Neural cell (in vitro differentiated cells): ENCODE measurements around the gene SDK2. TPM values are rescaled to one million over a fixed set of nuclear protein-coding genes. Genes with fewer than 3 reads are reported as not detected.

Experiments
- H2AFZ ChIP-seq: fragments of 200-600, 300-800 bp; sonication (generic), shearing (Covaris generic); 2 replicates; pipeline ENCODE4 v1.6.0; 2014; ENCODE audit warnings: low read depth, mild to moderate bottlenecking, antibody characterized with exemption, low read length, moderate library complexity
- H3F3A ChIP-seq: fragments of 200-600 bp; shearing (Covaris generic); 2 replicates; pipeline ENCODE4 v1.6.1; 2016; ENCODE audit warnings: mild to moderate bottlenecking, moderate library complexity, mixed read lengths, antibody characterized with exemption, low read length; ENCODE audit not compliant: insufficient read depth, poor library complexity, severe bottlenecking
- H3K27ac ChIP-seq: fragments of 200-600, 300-800 bp; sonication (generic), shearing (Covaris generic); 2 replicates; pipeline ENCODE4 v1.5.1; 2014; ENCODE audit warnings: mild to moderate bottlenecking, low read length, moderate library complexity
- H3K27me3 ChIP-seq: fragments of 300-800, 200-600 bp; sonication (generic), shearing (Covaris generic); 2 replicates; pipeline ENCODE4 v1.6.0; 2014; ENCODE audit warnings: mild to moderate bottlenecking, low read depth, low read length, moderate library complexity; ENCODE audit not compliant: insufficient read depth
- H3K36me3 ChIP-seq: fragments of 300-800, 200-600 bp; sonication (generic), shearing (Covaris generic); 2 replicates; pipeline ENCODE4 v1.5.1; 2014; ENCODE audit warnings: mild to moderate bottlenecking, antibody characterized with exemption, low read length, moderate library complexity; ENCODE audit not compliant: insufficient read depth
- H3K4me2 ChIP-seq: fragments of 300-800, 200-600 bp; sonication (generic), shearing (Covaris generic); 2 replicates; pipeline ENCODE4 v1.6.0; 2014; ENCODE audit warnings: mild to moderate bottlenecking, low read length
- H3K4me3 ChIP-seq: fragments of 300-800, 200-600 bp; sonication (generic), shearing (Covaris generic); 2 replicates; pipeline ENCODE4 v1.5.1; 2014; ENCODE audit warnings: mild to moderate bottlenecking, low read length, moderate library complexity
- H3K79me2 ChIP-seq: fragments of 200-600 bp; shearing (Covaris generic); replicated peaks from 2 replicates; pipeline ENCODE4 v1.6.0; 2014; ENCODE audit warnings: mild to moderate bottlenecking, low read length, moderate library complexity; ENCODE audit not compliant: insufficient read depth
- H3K9ac ChIP-seq: fragments of 300-800, 200-600 bp; sonication (generic), shearing (Covaris generic); 2 replicates; pipeline ENCODE4 v1.6.1; 2016; ENCODE audit warnings: mild to moderate bottlenecking, low read length, mixed read lengths
- H3K9me2 ChIP-seq: fragments of 200-600 bp; shearing (Covaris generic); 2 replicates; pipeline ENCODE4 v1.6.1; 2016; ENCODE audit warnings: mild to moderate bottlenecking, low read length, mixed read lengths; ENCODE audit not compliant: insufficient read depth
- H3K9me3 ChIP-seq: fragments of 200-600, 300-800 bp; sonication (generic), shearing (Covaris generic); 2 replicates; pipeline ENCODE4 v1.6.1; 2016; ENCODE audit warnings: mild to moderate bottlenecking, mixed run types, low read length, moderate library complexity, mixed read lengths
- H4K20me1 ChIP-seq: fragments of 200-600 bp; shearing (Covaris generic); 2 replicates; pipeline ENCODE4 v1.6.1; 2016; ENCODE audit warnings: mild to moderate bottlenecking, mixed run types; ENCODE audit not compliant: insufficient read depth
- EZH2 ChIP-seq: fragments of 200-600, 300-800 bp; shearing (Covaris generic), sonication (generic); IDR thresholded peaks from 2 replicates; pipeline ENCODE4 v1.6.1; 2014; ENCODE audit warnings: antibody characterized with exemption, low read length, borderline replicate concordance, mild to moderate bottlenecking; ENCODE audit not compliant: insufficient read depth, poor library complexity, severe bottlenecking
- MXI1 ChIP-seq: fragments of 450-650 bp; conservative IDR thresholded peaks from 2 replicates; pipeline ENCODE4 v1.6.1; 2014; ENCODE audit warnings: antibody characterized with exemption, mild to moderate bottlenecking; ENCODE audit not compliant: poor library complexity, severe bottlenecking
- POLR2AphosphoS5 ChIP-seq: IDR thresholded peaks from 2 replicates; pipeline ENCODE4 v1.6.1; 2012
- RAD21 ChIP-seq: fragments of 450-650 bp; conservative IDR thresholded peaks from 2 replicates; pipeline ENCODE4 v1.6.1; 2014; ENCODE audit warnings: antibody characterized with exemption, mild to moderate bottlenecking, moderate library complexity
- SMC3 ChIP-seq: fragments of 450-650 bp; conservative IDR thresholded peaks from 2 replicates; pipeline ENCODE4 v1.6.1; 2014; ENCODE audit warnings: antibody characterized with exemption, mild to moderate bottlenecking, moderate library complexity; ENCODE audit not compliant: poor library complexity
- TAF1 ChIP-seq: IDR thresholded peaks from 2 replicates; pipeline ENCODE4 v1.6.1; 2012; ENCODE audit warnings: low read depth
- polyA plus RNA-seq: library from polyadenylated mRNA; depleted of rRNA; stranded (reverse); fragments of >200 nt; gene quantifications from 2 replicates; pipeline ENCODE4 v1.2.3, GENCODE V29; 2014
- TF ChIP-seq, protein P1 (sequence below): IDR thresholded peaks from 2 replicates; pipeline ENCODE4 v1.6.1; 2012; ENCODE audit warnings: borderline replicate concordance
- TF ChIP-seq, protein P2 (sequence below): fragments of 450-650 bp; IDR thresholded peaks from 2 replicates; pipeline ENCODE4 v1.5.1; 2014; ENCODE audit warnings: antibody characterized with exemption, mild to moderate bottlenecking, moderate library complexity; ENCODE audit not compliant: poor library complexity, severe bottlenecking

The SDK2 gene
- polyA plus RNA-seq, 1 donor from 2014 or later = 0.73 TPM

DNA sequence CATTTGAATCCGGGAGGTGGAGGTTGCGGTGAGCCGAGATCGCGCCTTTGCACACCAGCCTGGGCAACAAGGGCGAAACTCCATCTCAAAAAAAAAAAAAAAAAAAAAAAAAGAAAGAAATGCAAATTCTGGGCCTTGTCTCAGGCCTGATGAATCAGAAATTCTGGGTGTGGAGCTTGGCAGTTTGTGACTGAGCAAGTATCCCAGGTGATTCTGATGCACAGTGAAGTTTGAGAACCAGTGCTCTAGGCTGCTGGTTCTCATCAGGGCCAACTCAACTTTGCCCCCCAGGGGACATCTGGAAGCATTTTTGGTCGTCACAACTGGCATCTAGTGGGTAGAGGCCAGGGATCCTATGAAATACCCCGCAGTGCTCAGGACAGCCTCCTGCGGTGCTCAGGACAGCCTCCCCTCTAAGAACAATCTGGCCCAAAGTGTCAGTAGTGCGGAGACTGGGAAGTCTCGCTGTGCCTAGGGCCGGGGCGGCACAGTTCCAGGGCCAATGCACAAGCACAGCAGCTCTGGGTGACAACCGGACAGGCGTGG, 55.9 kb downstream of the SDK2 start:
- Histone ChIP-seq H3K4me3 (no peak overlapping the region), H3F3A (no peaks in the 10 kb centered on the region), H3K27ac (no peak overlapping the region)

DNA sequence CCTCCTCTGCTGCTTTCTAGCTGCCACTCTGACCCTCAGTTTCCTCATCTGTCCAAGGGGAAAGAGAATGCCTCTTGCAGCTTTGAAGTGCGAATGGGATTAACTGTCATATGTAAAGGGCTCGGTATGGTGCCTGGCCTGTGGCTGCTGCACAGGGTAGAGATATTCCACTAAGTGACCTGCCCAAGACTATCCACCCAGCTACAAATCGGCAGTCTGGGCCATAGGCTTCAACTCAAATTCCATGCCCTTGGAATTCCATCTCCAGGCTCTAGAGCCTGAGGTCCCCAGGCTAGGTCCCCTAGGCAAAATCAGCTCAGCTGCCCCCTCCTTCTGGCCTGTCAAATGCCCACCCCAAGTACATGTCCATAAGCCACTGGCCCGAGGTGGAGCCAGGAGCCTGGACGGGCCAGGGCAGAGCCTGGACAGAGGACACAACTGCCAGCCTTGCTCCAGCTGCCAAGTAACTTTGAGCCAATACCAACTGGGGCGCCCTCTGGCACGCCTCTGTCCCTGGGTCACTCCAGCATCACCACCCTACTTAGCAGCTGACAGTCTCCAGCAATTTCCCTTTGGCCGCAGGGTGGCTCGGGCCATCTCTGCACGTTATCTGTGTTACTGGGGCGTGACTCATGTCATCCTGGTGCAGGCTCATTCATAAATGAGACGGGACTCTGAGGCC, 57.2 kb downstream of the SDK2 start:
- no peak overlapping the region for H3K4me3 ChIP-seq
- H2AFZ ChIP-seq = no peak overlapping the region
- H3K27ac ChIP-seq = no peak overlapping the region
- H4K20me1 ChIP-seq = no peaks in the 10 kb centered on the region
- H3K27me3 ChIP-seq = no peaks in the 10 kb centered on the region
- no peaks in the 10 kb centered on the region for H3K36me3 ChIP-seq
- no peaks in the 10 kb centered on the region for H3K79me2 ChIP-seq
- no peaks in the 10 kb centered on the region for H3K9me2 ChIP-seq
- no peaks in the 10 kb centered on the region for H3F3A ChIP-seq
- TF ChIP-seq POLR2AphosphoS5 = no peak
- TF ChIP-seq, protein P1, sequence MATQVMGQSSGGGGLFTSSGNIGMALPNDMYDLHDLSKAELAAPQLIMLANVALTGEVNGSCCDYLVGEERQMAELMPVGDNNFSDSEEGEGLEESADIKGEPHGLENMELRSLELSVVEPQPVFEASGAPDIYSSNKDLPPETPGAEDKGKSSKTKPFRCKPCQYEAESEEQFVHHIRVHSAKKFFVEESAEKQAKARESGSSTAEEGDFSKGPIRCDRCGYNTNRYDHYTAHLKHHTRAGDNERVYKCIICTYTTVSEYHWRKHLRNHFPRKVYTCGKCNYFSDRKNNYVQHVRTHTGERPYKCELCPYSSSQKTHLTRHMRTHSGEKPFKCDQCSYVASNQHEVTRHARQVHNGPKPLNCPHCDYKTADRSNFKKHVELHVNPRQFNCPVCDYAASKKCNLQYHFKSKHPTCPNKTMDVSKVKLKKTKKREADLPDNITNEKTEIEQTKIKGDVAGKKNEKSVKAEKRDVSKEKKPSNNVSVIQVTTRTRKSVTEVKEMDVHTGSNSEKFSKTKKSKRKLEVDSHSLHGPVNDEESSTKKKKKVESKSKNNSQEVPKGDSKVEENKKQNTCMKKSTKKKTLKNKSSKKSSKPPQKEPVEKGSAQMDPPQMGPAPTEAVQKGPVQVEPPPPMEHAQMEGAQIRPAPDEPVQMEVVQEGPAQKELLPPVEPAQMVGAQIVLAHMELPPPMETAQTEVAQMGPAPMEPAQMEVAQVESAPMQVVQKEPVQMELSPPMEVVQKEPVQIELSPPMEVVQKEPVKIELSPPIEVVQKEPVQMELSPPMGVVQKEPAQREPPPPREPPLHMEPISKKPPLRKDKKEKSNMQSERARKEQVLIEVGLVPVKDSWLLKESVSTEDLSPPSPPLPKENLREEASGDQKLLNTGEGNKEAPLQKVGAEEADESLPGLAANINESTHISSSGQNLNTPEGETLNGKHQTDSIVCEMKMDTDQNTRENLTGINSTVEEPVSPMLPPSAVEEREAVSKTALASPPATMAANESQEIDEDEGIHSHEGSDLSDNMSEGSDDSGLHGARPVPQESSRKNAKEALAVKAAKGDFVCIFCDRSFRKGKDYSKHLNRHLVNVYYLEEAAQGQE = no peak
- H3K9ac ChIP-seq = no peak overlapping the region
- no peak overlapping the region for H3K4me2 ChIP-seq
- no peaks in the 10 kb centered on the region for H3K9me3 ChIP-seq

More for the DNA sequence above, 55.9 kb downstream of the SDK2 start:
- Histone ChIP-seq H3K9me2 (no peaks in the 10 kb centered on the region), H3K36me3 (no peaks in the 10 kb centered on the region), H4K20me1 (no peaks in the 10 kb centered on the region), H2AFZ (no peak overlapping the region), H3K27me3 (no peaks in the 10 kb centered on the region), H3K9me3 (no peaks in the 10 kb centered on the region), H3K4me2 (no peak overlapping the region), H3K79me2 (no peaks in the 10 kb centered on the region), H3K9ac (no peak overlapping the region)
- TF ChIP-seq MXI1 (no peak), SMC3 (no peak), TAF1 (no peak), EZH2 (no peak), RAD21 (no peak)
- TF ChIP-seq, protein P2, sequence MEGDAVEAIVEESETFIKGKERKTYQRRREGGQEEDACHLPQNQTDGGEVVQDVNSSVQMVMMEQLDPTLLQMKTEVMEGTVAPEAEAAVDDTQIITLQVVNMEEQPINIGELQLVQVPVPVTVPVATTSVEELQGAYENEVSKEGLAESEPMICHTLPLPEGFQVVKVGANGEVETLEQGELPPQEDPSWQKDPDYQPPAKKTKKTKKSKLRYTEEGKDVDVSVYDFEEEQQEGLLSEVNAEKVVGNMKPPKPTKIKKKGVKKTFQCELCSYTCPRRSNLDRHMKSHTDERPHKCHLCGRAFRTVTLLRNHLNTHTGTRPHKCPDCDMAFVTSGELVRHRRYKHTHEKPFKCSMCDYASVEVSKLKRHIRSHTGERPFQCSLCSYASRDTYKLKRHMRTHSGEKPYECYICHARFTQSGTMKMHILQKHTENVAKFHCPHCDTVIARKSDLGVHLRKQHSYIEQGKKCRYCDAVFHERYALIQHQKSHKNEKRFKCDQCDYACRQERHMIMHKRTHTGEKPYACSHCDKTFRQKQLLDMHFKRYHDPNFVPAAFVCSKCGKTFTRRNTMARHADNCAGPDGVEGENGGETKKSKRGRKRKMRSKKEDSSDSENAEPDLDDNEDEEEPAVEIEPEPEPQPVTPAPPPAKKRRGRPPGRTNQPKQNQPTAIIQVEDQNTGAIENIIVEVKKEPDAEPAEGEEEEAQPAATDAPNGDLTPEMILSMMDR = no peak
